ENCODE data around the gene CARS2.

The CARS2 gene

GRCh38 chr13:110651271-110651670 is 54.6 kb downstream of the CARS2 start:
- no peak for DNase-seq

GRCh38 chr13:110650436-110650835 is 55.5 kb downstream of the CARS2 start:
- no peak for DNase-seq

- DNase-seq: no peak
Measured at GRCh38 chr13:110649551-110649950, 56.4 kb downstream of the CARS2 start.

GRCh38 chr13:110648848-110649421 is 57.0 kb downstream of the CARS2 start:
- no peak for DNase-seq

GRCh38 chr13:110648146-110648819 is 57.6 kb downstream of the CARS2 start:
- DNase-seq: no peak

- DNase-seq: no peak
Measured at GRCh38 chr13:110647365-110647737, 58.6 kb downstream of the CARS2 start.

GRCh38 chr13:110646442-110647364 is 59.2 kb downstream of the CARS2 start:
- no peak for DNase-seq

- no peak for DNase-seq
Measured at GRCh38 chr13:110645750-110646149, 60.2 kb downstream of the CARS2 start.

- peak; percentile 28 for DNase-seq
Measured at GRCh38 chr13:110644892-110645521, 60.9 kb downstream of the CARS2 start.

- DNase-seq: no peak
Measured at GRCh38 chr13:110643768-110644421, 62.0 kb downstream of the CARS2 start.

GRCh38 chr13:110643324-110643723 is 62.6 kb downstream of the CARS2 start:
- DNase-seq: no peak

- no peak for DNase-seq
Measured at GRCh38 chr13:110642291-110642981, 63.5 kb downstream of the CARS2 start.

- DNase-seq: no peak
Measured at GRCh38 chr13:110641055-110642015, 64.6 kb downstream of the CARS2 start.

GRCh38 chr13:110640591-110641029 is 65.3 kb downstream of the CARS2 start:
- DNase-seq: no peak

- no peak for DNase-seq
Measured at GRCh38 chr13:110639935-110640334, 66.0 kb downstream of the CARS2 start.

GRCh38 chr13:110638814-110639806 is 66.8 kb downstream of the CARS2 start:
- DNase-seq: no peak

- DNase-seq: no peak
Measured at GRCh38 chr13:110638257-110638656, 67.7 kb downstream of the CARS2 start.

GRCh38 chr13:110637747-110638146 is 68.2 kb downstream of the CARS2 start:
- DNase-seq: no peak

GRCh38 chr13:110637275-110637674 is 68.6 kb downstream of the CARS2 start:
- no peak for DNase-seq

All from activated effector memory CD4-positive, alpha-beta T cell treated with Interleukin-2 at 50 U/mL for 16 hours (primary cell).